GM10847 (cell line): Measurements from ENCODE around the gene DNAH10.

Experiments
- POLR2A ChIP-seq: IDR thresholded peaks from 2 replicates; pipeline ENCODE4 v1.6.1; 2011; ENCODE audit not compliant: insufficient read length; ENCODE audit errors: extremely low read depth

The DNAH10 gene

DNA sequence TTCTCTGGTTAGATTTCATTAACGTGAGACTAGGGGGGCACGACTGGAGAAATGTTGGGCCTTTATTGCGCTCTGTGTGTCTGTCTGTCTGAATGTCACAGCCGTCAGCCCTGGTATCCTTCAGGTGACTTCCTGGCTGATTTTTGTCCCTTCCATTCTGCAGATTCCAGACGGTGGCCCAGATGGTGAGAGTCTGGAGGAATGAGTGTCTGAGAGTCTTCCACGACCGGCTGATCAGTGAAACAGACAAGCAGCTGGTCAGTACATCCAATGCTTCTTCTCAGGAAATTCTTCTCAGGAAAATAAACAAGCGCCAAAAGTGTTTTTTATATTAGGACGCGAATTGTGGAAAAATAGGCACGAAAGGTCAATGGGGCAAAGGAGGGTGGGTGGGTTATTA, 117.0 kb downstream of the DNAH10 start:
- no peak for TF ChIP-seq POLR2A

DNA sequence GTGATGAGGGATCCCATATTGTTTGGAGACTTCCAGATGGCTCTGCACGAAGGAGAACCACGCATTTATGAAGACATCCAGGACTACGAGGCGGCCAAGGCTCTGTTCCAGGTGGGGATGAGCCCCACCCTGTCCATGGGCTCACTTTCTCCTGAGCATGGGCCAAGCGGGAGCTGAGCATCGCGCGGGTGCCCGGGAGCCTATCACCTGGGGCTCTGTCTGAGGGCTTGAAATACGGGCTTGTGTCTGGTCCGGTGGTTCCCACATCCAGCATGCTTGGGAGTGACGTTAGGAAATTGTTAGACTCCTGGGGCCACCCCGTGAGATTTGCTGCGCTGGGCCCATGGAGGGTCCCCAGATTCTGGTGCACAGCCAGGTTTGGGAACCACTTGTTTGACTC, 117.6 kb downstream of the DNAH10 start:
- no peak for TF ChIP-seq POLR2A

GRCh38 chr12:123882161-123882705, 120.1 kb downstream of the DNAH10 start:
- no peak for TF ChIP-seq POLR2A

DNA sequence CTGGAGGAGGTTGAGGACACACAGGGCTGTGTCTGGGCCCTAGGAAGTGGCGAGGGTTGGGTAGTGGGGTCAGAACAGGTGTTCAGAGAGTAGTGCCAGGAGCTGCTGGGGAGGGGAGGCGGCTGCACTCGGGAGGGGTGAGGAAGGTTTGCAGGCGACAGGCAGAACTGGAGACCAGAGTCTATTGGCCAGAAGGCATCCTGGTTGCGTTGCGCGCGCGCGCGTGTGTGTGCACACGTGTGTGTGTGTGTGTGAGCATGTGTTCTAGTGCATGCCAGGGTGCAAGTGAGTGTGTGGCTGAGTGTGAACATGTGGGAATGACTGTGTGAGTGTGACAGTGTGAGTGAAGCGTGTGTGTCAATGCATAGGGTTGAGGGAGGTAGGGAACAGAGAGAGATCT, 124.2 kb downstream of the DNAH10 start:
- no peak for TF ChIP-seq POLR2A

- TF ChIP-seq POLR2A: no peak
These were observed 125.0 kb downstream of the DNAH10 start for GRCh38 chr12:123886931-123887582.

DNA sequence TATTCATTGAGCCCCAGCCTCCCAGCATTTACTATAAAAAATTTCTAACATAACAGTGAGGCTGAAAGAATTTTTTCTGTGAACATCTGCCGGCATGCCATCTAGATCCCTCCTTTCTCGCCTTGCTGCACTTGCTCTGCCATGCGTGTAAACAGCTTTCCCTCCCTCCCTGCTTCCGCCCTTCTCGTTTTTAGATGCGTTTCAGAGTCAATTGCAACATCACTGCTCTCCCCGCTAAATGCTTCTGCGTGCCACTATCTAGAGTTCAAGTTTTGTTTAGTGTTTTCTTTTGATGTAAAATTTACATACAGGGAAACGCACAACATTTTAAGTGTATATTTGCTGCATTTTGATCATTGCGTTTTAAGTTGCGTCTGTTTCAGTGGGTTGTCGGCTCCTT, 126.9 kb downstream of the DNAH10 start:
- TF ChIP-seq POLR2A: no peak

DNA sequence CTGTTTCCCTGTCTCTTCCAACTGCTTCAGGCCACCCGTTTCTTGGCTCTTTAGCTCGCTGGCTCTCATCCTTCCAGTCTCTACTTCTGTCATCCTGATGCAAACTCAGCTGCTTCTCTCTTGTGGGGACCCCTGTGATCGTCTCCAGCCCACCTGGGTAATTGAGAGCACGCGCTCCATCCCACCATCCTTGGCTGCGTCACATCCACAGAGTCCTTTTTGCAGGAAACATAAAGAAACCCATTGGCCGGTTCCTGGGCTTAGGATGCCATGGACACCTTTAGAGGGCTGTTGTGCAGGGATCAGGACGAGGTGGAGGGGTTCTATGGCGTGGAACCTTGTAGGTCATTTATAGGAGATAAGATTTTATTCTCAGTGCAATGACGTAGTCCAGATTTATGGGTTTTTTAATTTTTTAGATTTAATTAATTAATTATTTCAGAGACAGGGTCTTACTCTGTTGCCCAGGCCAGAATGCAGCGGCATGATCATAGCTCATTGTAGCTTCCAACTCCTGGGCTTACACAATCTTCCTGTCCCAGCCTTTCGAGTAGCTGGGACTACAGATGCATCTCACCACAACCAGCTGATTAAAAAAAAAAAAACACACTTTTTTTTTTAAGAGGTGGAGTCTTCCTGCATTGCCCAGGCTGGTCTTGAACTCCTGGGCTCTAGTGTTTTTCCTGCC, 127.9 kb downstream of the DNAH10 start:
- TF ChIP-seq POLR2A: no peak

DNA sequence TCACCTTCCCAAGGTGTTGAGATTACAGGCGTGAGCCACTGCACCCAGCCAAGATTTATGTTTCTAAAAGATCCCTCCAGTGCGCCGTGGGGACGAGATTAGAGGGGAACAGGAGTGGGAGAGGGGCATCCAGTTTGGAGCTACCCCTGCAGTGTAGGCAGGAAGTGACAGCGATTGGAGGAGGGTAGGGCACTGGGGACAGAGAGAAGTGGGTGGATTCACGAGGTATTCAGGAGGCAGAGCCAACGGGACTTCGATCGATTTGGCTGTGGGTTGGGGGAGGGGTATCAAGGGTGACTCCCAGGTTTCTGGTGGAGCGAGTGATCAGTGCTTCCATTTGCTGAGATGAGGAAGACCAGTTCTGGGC, 128.4 kb downstream of the DNAH10 start:
- no peak for TF ChIP-seq POLR2A

- TF ChIP-seq POLR2A: no peak
These were observed 128.9 kb downstream of the DNAH10 start for GRCh38 chr12:123891011-123891410.

GRCh38 chr12:123891516-123892179, 129.5 kb downstream of the DNAH10 start:
- TF ChIP-seq POLR2A: no peak

DNA sequence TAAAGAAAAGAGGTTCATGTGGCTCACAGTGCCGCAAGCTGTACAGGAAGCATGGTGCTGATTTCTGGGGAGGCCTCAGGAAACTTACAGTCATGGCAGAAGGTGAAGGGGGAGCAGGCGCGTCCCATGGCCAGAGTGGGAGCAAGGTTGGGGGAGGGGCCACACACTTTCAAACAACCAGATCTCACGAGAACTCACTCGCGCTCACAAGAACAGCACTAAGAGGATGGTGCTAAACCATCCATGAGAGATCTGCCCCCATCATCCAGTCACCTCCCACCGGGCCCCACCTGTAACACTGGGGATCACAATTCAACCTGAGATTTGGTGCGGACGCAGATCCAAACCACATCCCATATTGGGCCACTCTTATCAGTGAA, 130.1 kb downstream of the DNAH10 start:
- TF ChIP-seq POLR2A: no peak

- no peak for TF ChIP-seq POLR2A
These were observed 130.8 kb downstream of the DNAH10 start for GRCh38 chr12:123892853-123893252.

DNA sequence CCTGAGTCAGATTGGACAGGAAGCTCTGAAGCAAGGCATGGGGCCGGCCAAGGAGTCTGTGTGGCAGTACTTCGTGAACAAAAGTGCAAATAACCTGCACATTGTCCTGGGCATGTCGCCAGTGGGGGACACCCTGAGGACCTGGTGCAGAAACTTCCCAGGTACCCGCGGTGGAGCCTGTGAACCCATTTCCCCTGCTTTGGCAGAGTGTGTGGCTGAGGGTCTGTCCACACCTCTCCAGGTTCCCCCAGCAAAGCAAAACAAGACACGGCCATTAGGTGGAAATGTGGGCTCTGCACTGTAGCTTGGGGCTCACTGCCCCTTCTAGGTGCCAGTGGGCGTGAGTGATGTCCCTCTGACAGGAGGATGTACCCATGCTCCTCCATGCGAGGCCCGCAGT, 131.2 kb downstream of the DNAH10 start:
- TF ChIP-seq POLR2A: no peak

DNA sequence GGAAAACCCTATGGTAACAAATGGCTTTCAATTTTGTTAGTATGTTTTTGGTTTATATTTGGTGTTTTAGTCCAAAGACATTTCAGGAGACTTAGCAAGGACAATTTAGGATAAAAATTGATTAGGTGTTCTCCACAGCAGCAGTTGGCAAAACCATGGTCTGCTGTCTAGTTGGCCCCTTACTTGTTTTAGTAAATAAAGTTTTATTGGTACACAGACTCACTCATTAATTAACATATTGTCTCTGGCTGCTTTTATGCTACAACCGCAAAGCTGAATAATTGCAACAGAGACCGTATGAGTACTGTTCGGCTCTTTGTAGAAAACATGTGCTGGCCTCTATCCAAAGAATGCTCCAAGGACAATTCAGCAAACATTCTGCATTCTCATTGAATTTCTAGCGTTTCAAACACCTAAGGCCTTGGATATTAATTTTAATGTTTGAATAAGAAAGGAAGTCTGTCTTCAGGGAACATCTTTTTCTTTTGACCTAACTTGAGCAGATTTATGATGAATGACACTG, 132.8 kb downstream of the DNAH10 start:
- no peak for TF ChIP-seq POLR2A

GRCh38 chr12:123895451-123895850, 133.3 kb downstream of the DNAH10 start:
- TF ChIP-seq POLR2A: no peak

GRCh38 chr12:123896767-123897166, 134.7 kb downstream of the DNAH10 start:
- no peak for TF ChIP-seq POLR2A
